Endothelial cell of umbilical vein (primary cell): ENCODE measurements around the gene CLIP2.

Experiments used
- EZH2 ChIP-seq: IDR thresholded peaks from 2 replicates; pipeline ENCODE4 v1.6.1; 2012; ENCODE audit warnings: borderline replicate concordance, low read depth, mild to moderate bottlenecking, moderate library complexity, low read length, inconsistent platforms; ENCODE audit not compliant: severe bottlenecking
- FOS ChIP-seq: IDR thresholded peaks from 2 replicates; pipeline ENCODE4 v1.6.1; 2011; ENCODE audit warnings: mild to moderate bottlenecking, low read length, moderate library complexity, borderline replicate concordance; ENCODE audit not compliant: insufficient read depth
- GATA2 ChIP-seq: IDR thresholded peaks from 2 replicates; pipeline ENCODE4 v1.7.0; 2011; ENCODE audit warnings: low read depth, mild to moderate bottlenecking, moderate library complexity, mixed read lengths, low read length; ENCODE audit not compliant: insufficient read length, insufficient read depth
- JUN ChIP-seq: IDR thresholded peaks from 2 replicates; pipeline ENCODE4 v1.6.1; 2011; ENCODE audit warnings: borderline replicate concordance, low read depth; ENCODE audit not compliant: insufficient read length, insufficient read depth
- MYC ChIP-seq: IDR thresholded peaks from one replicate; pipeline ENCODE4 v1.6.1; 2011; ENCODE audit warnings: mild to moderate bottlenecking, low read depth, low read length
- POLR2A ChIP-seq: IDR thresholded peaks from 2 replicates; pipeline ENCODE4 v1.6.1; 2012; ENCODE audit warnings: low read depth, mild to moderate bottlenecking, control low read depth, low read length
- POLR2AphosphoS5 ChIP-seq: IDR thresholded peaks from 2 replicates; pipeline ENCODE4 v1.6.1; 2012; ENCODE audit warnings: low read depth, mild to moderate bottlenecking, control low read depth, low read length, moderate library complexity; ENCODE audit not compliant: insufficient read depth
- TF ChIP-seq, protein P1 (sequence below), 2 donors: IDR thresholded peaks; 1 replicate in 1 of 2; 2 replicates in 1 of 2; pipeline ENCODE4 v1.5.1; 2011; ENCODE audit warnings: low read length in 2 of 2, mild to moderate bottlenecking in 2 of 2, moderate library complexity in 2 of 2, control low read depth in 1 of 2, inconsistent platforms in 1 of 2, low read depth in 1 of 2; ENCODE audit not compliant: insufficient read depth in 1 of 2; ENCODE audit errors: extremely low read depth in 1 of 2
- TF ChIP-seq, protein P2 (sequence below): IDR thresholded peaks from 2 replicates; pipeline ENCODE4 v1.6.1; 2011; ENCODE audit not compliant: insufficient read depth, insufficient read length

DNA sequence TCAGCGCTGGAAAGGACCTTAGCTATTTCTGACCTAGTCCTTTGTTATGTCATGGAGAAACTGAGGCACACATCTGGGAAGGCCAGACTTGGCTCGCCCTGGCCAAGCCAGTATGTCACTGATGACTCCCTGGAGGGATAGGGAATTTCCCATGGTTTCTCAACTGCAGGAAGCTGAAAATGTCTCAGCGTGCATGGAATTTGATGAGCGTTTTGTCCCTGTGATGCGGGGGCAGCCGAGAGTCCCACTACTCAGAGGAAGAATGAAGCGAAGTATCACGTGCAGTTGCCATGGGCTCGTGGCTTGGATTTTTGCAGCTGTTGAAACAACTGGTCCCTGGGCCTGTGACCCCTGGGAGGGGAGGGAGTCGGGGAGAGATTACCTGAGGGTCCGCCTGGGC is 44.8 kb downstream of the CLIP2 start:
- TF ChIP-seq, protein P1, sequence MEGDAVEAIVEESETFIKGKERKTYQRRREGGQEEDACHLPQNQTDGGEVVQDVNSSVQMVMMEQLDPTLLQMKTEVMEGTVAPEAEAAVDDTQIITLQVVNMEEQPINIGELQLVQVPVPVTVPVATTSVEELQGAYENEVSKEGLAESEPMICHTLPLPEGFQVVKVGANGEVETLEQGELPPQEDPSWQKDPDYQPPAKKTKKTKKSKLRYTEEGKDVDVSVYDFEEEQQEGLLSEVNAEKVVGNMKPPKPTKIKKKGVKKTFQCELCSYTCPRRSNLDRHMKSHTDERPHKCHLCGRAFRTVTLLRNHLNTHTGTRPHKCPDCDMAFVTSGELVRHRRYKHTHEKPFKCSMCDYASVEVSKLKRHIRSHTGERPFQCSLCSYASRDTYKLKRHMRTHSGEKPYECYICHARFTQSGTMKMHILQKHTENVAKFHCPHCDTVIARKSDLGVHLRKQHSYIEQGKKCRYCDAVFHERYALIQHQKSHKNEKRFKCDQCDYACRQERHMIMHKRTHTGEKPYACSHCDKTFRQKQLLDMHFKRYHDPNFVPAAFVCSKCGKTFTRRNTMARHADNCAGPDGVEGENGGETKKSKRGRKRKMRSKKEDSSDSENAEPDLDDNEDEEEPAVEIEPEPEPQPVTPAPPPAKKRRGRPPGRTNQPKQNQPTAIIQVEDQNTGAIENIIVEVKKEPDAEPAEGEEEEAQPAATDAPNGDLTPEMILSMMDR (IDR thresholded peaks at IDR 0.05; ENCODE audit: extremely low read depth in 1 of 2, insufficient read depth in 1 of 2, low read depth in 1 of 2, low read length in 2 of 2) = no peak
- no peak for TF ChIP-seq POLR2A
- no peak for TF ChIP-seq POLR2AphosphoS5
- no peak for TF ChIP-seq GATA2
- TF ChIP-seq, protein P2, sequence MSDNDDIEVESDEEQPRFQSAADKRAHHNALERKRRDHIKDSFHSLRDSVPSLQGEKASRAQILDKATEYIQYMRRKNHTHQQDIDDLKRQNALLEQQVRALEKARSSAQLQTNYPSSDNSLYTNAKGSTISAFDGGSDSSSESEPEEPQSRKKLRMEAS = no peak
- no peak for TF ChIP-seq FOS
- TF ChIP-seq EZH2 = no peak
- TF ChIP-seq MYC = no peak
- TF ChIP-seq JUN = no peak
